Fibroblast of pulmonary artery (primary cell): ENCODE measurements around the gene GYPB.
"Not testable (repeated sequence)": the region's sequence is repeated elsewhere in the genome, so short reads cannot be mapped to it uniquely, and the experiment has no call there.

Source experiments
- DNase-seq: peaks from one replicate; pipeline ENCODE4 v3.0.0-alpha.2; 2010; ENCODE audit warnings: low read depth
- H3K4me3 ChIP-seq: replicated peaks from 2 replicates; pipeline ENCODE4 v1.5.1; 2011; ENCODE audit warnings: low read depth, mild to moderate bottlenecking, control low read depth, low read length, moderate library complexity
- CTCF ChIP-seq: IDR thresholded peaks from 2 replicates; pipeline ENCODE4 v1.5.1; 2011; ENCODE audit warnings: mild to moderate bottlenecking, control low read depth, low read length, inconsistent platforms; ENCODE audit errors: missing control alignments

The GYPB gene

GRCh38 chr4:144019277-144019676, at the start of gene GYPB:
GYPB (minus strand) TSS chr4:144019380; CDS start chr4:144019287, 93 bp downstream.
- not testable (repeated sequence) for H3K4me3 ChIP-seq, DNase-seq

- DNase-seq, H3K4me3 ChIP-seq: not testable (repeated sequence)
These were observed 42.4 kb upstream of the GYPB start for GRCh38 chr4:144061556-144061955.

- H3K4me3 ChIP-seq, DNase-seq: not testable (repeated sequence)
These were observed 41.2 kb upstream of the GYPB start for GRCh38 chr4:144060234-144060859.

GRCh38 chr4:144056800-144057199, 37.6 kb upstream of the GYPB start:
- DNase-seq, result no peak
- no peak overlapping the region for H3K4me3 ChIP-seq
- TF ChIP-seq CTCF, result no peak

- not testable (repeated sequence) for H3K4me3 ChIP-seq, DNase-seq
These were observed 36.2 kb upstream of the GYPB start for GRCh38 chr4:144055336-144055735.

GRCh38 chr4:144051494-144051893, 32.3 kb upstream of the GYPB start:
- not testable (repeated sequence) for DNase-seq, H3K4me3 ChIP-seq

GRCh38 chr4:144050631-144051030, 31.5 kb upstream of the GYPB start:
- H3K4me3 ChIP-seq, DNase-seq: not testable (repeated sequence)

- not testable (repeated sequence) for H3K4me3 ChIP-seq, DNase-seq
These were observed 30.6 kb upstream of the GYPB start for GRCh38 chr4:144049495-144050424.

GRCh38 chr4:144044936-144045335, 25.8 kb upstream of the GYPB start:
- not testable (repeated sequence) for H3K4me3 ChIP-seq
- peak; percentile 16 for DNase-seq

GRCh38 chr4:144032580-144032979, 13.4 kb upstream of the GYPB start:
- not testable (repeated sequence) for H3K4me3 ChIP-seq, DNase-seq

- not testable (repeated sequence) for DNase-seq, H3K4me3 ChIP-seq
These were observed 12.7 kb upstream of the GYPB start for GRCh38 chr4:144031875-144032274.

- not testable (repeated sequence) for DNase-seq, H3K4me3 ChIP-seq
These were observed 12.2 kb upstream of the GYPB start for GRCh38 chr4:144031369-144031768.

GRCh38 chr4:144030708-144031107, 11.5 kb upstream of the GYPB start:
- not testable (repeated sequence) for H3K4me3 ChIP-seq, DNase-seq

GRCh38 chr4:144026682-144027081, 7.5 kb upstream of the GYPB start:
- not testable (repeated sequence) for H3K4me3 ChIP-seq, DNase-seq

- DNase-seq, H3K4me3 ChIP-seq: not testable (repeated sequence)
These were observed 5.3 kb upstream of the GYPB start for GRCh38 chr4:144024399-144025053.

- DNase-seq, H3K4me3 ChIP-seq: not testable (repeated sequence)
These were observed 3.7 kb upstream of the GYPB start for GRCh38 chr4:144022772-144023400.
